Stimulated activated naive CD8-positive, alpha-beta T cell treated with anti-CD3 and anti-CD28 coated beads, Interleukin-15, amount 100 ng/mL, for 72 hours (primary cell): Measurements from ENCODE around the gene HSP90AA1.

Experiments used
- ATAC-seq: fragments of 150-1000 bp; cut with Tn5 transposase; 2 replicates; pipeline ENCODE4 v1.10.0; 2021; ENCODE audit warnings: mild to moderate bottlenecking, moderate library complexity
- DNase-seq, 2 donors: peaks; one replicate each; pipeline ENCODE4 v3.0.0; 2021 to 2022
- H3K27ac Mint-ChIP-seq, 2 donors: one replicate each; pipeline ENCODE4 v1.8.0; 2022; ENCODE audit warnings: mild to moderate bottlenecking in 2 of 2, mixed read lengths in 2 of 2, moderate library complexity in 2 of 2
- H3K27me3 Mint-ChIP-seq: one replicate; pipeline ENCODE4 v1.8.0; 2022; ENCODE audit warnings: mixed read lengths
- H3K4me1 Mint-ChIP-seq: one replicate; pipeline ENCODE4 v1.8.0; 2022; ENCODE audit warnings: mild to moderate bottlenecking, mixed read lengths
- H3K4me3 Mint-ChIP-seq, 2 donors: one replicate each; pipeline ENCODE4 v1.8.0; 2022; ENCODE audit warnings: mild to moderate bottlenecking in 2 of 2, mixed read lengths in 2 of 2, moderate library complexity in 1 of 2
- H3K9me3 Mint-ChIP-seq, 2 donors: one replicate each; pipeline ENCODE4 v1.8.0; 2022; ENCODE audit warnings: mixed read lengths in 2 of 2

The HSP90AA1 gene

GRCh38 chr14:102043251-102044025 lies 43.4 kb downstream of the HSP90AA1 start:
- Mint-ChIP-seq H3K9me3 (no peaks in the 10 kb centered on the region), H3K27ac (peak overlapping the region in 1 of 2 donors; percentile 57), H3K27me3 (no peaks in the 10 kb centered on the region), H3K4me1 (no peaks in the 10 kb centered on the region), H3K4me3 (no peak overlapping the region)
- ATAC-seq = no peak
- no peak for DNase-seq

DNA sequence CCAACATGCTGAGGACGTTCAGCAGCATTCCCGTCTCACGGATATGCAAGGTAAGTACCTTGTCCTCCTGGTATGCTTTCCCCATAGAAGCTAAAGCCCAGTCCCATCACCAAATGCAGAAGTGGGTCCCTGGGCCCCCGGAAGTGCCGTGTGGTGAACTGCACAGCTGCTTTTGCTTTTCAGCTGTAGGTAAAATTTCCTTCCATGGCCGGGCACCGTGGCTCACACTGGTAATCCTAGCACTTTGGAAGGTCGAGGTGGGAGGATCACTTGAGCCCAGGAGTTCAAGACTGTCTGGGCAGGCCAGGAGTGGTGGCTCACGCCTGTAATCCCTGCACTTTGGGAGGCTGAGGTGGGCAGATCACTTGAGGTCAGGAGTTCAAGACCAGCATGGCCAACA lies 44.1 kb downstream of the HSP90AA1 start:
- ATAC-seq = no peak
- no peak for DNase-seq
- no peaks in the 10 kb centered on the region for H3K27me3 Mint-ChIP-seq
- no peaks in the 10 kb centered on the region for H3K4me1 Mint-ChIP-seq
- H3K9me3 Mint-ChIP-seq = no peaks in the 10 kb centered on the region
- H3K4me3 Mint-ChIP-seq = no peak overlapping the region
- peak overlapping the region in 1 of 2 donors; percentile 59 for H3K27ac Mint-ChIP-seq

DNA sequence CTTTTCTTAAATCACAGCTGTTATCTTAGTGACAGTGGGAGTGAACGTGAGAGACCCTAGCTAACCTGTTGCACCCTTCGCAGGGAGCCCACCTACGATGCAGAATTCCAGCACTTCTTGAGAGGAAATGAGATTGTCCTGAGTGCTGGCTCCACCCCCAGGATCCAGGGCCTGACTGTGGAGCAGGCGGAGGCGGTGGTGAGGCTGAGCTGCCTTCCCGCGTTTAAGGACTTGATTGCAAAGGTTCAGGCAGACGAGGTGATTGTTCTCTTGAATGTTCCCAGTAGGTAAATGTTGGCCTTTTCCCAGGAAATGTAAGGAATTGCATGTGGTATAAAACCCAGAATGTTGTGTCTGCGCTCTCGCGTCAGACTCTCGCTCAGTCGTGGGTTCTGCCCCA lies 46.7 kb downstream of the HSP90AA1 start:
- no peak for DNase-seq
- Mint-ChIP-seq H3K9me3 (no peaks in the 10 kb centered on the region), H3K4me3 (no peak overlapping the region), H3K27me3 (no peaks in the 10 kb centered on the region), H3K27ac (peak overlapping the region in 1 of 2 donors; percentile 67), H3K4me1 (no peaks in the 10 kb centered on the region)
- ATAC-seq = no peak

- peak overlapping the region in 1 of 2 donors; percentile 88 for H3K27ac Mint-ChIP-seq
- no peaks in the 10 kb centered on the region for H3K27me3 Mint-ChIP-seq
- ATAC-seq (no peak), DNase-seq (no peak)
- H3K9me3 Mint-ChIP-seq = no peaks in the 10 kb centered on the region
- H3K4me3 Mint-ChIP-seq = no peak overlapping the region
- no peaks in the 10 kb centered on the region for H3K4me1 Mint-ChIP-seq
Measured at GRCh38 chr14:102039157-102039556, 47.7 kb downstream of the HSP90AA1 start.

DNA sequence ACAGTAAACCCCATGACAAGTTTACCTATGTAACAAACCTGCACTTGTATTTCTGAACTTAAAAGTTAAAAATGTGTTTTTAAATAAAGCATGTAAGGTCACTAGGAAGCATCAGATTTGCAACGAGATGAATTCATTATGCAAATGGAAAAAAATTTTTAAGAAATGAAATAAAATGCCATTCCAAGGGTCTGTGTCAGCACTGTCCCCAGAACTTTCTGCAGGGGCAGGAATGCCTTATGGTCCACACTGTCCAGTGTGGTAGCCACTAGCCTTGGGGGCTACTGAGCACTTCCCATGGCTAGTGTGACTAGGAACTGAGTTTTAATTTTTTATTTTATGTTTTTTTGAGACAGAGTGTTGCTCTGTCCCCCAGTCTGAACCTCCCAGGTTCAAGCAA lies 49.2 kb downstream of the HSP90AA1 start:
- Mint-ChIP-seq H3K27ac (peak overlapping the region in 1 of 2 donors; percentile 27), H3K9me3 (no peaks in the 10 kb centered on the region), H3K4me1 (no peaks in the 10 kb centered on the region), H3K27me3 (no peaks in the 10 kb centered on the region), H3K4me3 (no peak overlapping the region)
- no peak for DNase-seq
- no peak for ATAC-seq

DNA sequence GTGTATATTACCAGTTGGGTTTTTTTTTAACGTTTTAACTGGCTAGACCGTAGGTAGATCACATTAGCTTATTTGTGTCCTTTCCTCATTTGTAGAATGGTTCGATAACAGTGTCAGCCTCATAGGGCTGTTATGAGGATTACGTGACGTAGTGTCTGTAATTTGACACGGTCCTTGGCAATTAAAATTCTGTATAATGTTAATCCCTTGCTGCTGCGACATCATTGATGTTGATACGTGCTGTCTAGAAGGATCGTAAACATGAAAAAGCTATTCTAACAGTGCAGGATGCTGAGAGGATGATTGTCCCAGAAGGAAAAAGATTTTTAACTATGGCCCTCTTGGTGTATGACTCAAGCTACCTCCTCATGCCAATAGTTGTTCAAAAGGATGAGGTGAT lies 50.9 kb downstream of the HSP90AA1 start:
- Mint-ChIP-seq H3K4me1 (no peaks in the 10 kb centered on the region), H3K27ac (no peak overlapping the region), H3K4me3 (no peak overlapping the region), H3K27me3 (no peaks in the 10 kb centered on the region), H3K9me3 (no peaks in the 10 kb centered on the region)
- DNase-seq (no peak), ATAC-seq (no peak)

DNA sequence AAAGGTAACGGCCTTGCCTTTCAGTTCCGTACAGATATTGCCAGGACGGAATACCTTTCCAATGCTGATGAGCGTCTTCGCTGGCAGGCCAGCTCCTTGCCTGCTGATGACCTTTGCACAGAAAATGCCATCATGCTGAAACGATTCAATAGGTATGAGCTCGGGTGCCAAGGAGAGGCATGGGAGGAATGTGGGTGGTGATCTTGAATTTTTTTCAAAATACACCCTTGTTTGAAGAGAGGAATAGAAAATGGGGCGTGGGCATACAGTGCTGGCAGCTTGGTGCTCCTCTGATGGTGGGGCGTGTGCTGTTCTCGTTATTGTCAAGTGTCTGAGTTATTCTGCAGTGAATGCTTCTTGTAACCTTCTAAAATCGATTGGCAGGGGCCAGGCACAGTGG lies 52.5 kb downstream of the HSP90AA1 start:
- ATAC-seq (no peak), DNase-seq (no peak)
- no peaks in the 10 kb centered on the region for H3K4me1 Mint-ChIP-seq
- no peak overlapping the region for H3K27ac Mint-ChIP-seq
- H3K4me3 Mint-ChIP-seq = no peak overlapping the region
- H3K27me3 Mint-ChIP-seq = no peaks in the 10 kb centered on the region
- H3K9me3 Mint-ChIP-seq = no peaks in the 10 kb centered on the region

- Mint-ChIP-seq H3K27me3 (no peaks in the 10 kb centered on the region), H3K4me3 (no peak overlapping the region), H3K9me3 (no peaks in the 10 kb centered on the region), H3K27ac (peak overlapping the region in 1 of 2 donors; percentile 90), H3K4me1 (no peaks in the 10 kb centered on the region)
- DNase-seq (no peak), ATAC-seq (no peak)
Measured at GRCh38 chr14:102033241-102033640, 53.6 kb downstream of the HSP90AA1 start.
